Spinal cord (tissue), 10 donors: Measurements from ENCODE around the gene PITPNC1. TPM values are rescaled to one million over a fixed set of nuclear protein-coding genes. Genes with fewer than 3 reads are reported as not detected.
"Not testable (repeated sequence)": the region's sequence is repeated elsewhere in the genome, so short reads cannot be mapped to it uniquely, and the experiment has no call there.

Experiments used
- DNase-seq, 6 donors: peaks; one replicate each; pipeline versions ENCODE4 v3.0.0 to v3.0.0-alpha.2; 2013 to 2015; ENCODE audit warnings: low spot score in 6 of 6, low read depth in 4 of 6
- H3K27ac ChIP-seq: one replicate; pipeline ENCODE4 v1.5.1; 2013; ENCODE audit warnings: low read depth, low read length, control low read depth
- H3K27me3 ChIP-seq: one replicate; pipeline ENCODE4 v1.6.1; 2013; ENCODE audit warnings: low read length; ENCODE audit not compliant: control insufficient read depth, insufficient read depth
- H3K36me3 ChIP-seq: one replicate; pipeline ENCODE4 v1.6.1; 2013; ENCODE audit warnings: low read length; ENCODE audit not compliant: control insufficient read depth, insufficient read depth
- H3K4me1 ChIP-seq: one replicate; pipeline ENCODE4 v1.6.1; 2013; ENCODE audit warnings: low read length; ENCODE audit not compliant: control insufficient read depth, insufficient read depth
- H3K4me3 ChIP-seq: one replicate; pipeline ENCODE4 v1.5.1; 2013; ENCODE audit warnings: low read depth, low read length, control low read depth
- H3K9me3 ChIP-seq: one replicate; pipeline ENCODE4 v1.6.1; 2013; ENCODE audit warnings: low read length; ENCODE audit not compliant: control insufficient read depth, insufficient read depth
- WGBS: methylation state at CpG from one replicate; pipeline ENCODE4 v1.1.5; 2013; ENCODE audit warnings: missing lambda C conversion rate; ENCODE audit not compliant: insufficient coverage; 5-methylcytosine and 5-hydroxymethylcytosine counted together
- long read RNA-seq, 4 donors: transcript quantifications; one replicate each; lab custom pipeline, GENCODE V29; 2026
- polyA plus RNA-seq, 2 donors: library from polyadenylated mRNA; unstranded; fragments of 120-200 nt; gene quantifications; one replicate each; pipeline ENCODE4 v1.2.1, GENCODE V29; 2013; ENCODE audit not compliant: insufficient read length in 2 of 2
- total RNA-seq, 2 donors: library from RNA; depleted of rRNA in 1 of 2; stranded (reverse); fragments of 120-200 nt in 1 of 2; fragments of >200 nt in 1 of 2; gene quantifications; one replicate each; pipeline versions ENCODE4 v1.2.3 to v1.2.4, GENCODE V29; 2013 to 2014
- donor health status: healthy.

PITPNC1 gene
- 10 to 100 TPM; 34.5 to 66.4 TPM for total RNA-seq
- 10 to 100 TPM; 55.3 to 71.1 TPM for polyA plus RNA-seq
- long read RNA-seq, donor 1, partial matches to known transcripts: 0 of 11 reads
- long read RNA-seq, donor 1, other reads (novel, unspliced or antisense): 11 of 11 reads
- long read RNA-seq, donor 2: 0 reads
- long read RNA-seq, donor 3: 0 reads
- long read RNA-seq, donor 4: 0 reads

DNA sequence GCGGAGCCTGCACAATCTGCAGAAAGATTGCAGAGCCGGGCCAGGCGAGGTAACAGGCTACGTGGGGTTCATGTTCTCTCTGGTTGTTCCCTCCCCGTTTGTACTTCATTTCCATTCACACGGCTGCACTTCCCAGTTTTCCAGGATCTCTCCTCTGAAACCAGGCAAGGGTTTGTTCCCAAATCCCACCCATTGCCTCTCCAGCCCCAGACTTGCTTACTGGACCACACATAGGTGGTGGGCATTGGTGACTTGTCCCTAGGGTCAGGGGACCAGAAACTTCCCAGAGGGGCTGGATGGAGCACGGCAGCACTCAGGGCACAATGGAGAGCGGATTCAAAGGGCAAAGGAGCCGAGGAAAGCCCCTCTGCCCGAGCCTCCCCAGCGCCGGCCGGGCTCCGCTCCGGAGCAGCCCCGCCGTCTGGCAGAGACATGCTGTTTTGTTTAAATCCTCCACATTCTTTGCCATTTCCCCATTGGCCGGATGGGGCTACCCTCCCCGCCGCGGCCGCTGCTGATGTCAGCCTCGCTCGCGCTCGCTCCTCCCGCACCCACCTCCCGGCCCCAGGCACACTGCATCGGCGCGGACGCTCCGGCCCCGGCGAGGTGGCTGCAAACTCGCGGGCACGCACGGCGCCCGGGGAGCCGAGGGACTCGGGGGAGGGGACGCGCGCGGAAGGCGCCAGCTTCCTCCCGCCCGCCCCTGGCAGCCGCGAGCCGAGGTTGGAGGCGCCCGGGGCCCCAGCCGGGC, at the start of gene PITPNC1:
Gene PITPNC1, plus strand, starts transcription at position 545 of the 751 bp plus-strand sequence.
- Histone ChIP-seq H3K27ac (peak within 1 kb of the TSS; percentile 98), H3K4me3 (peak within 1 kb of the TSS; percentile 91), H3K9me3 (no peaks in the 10 kb centered on the region), H3K36me3 (peaks cover 4% of the 10 kb centered on the region), H3K4me1 (peaks cover 33% of the 10 kb centered on the region), H3K27me3 (no peaks in the 10 kb centered on the region)
- under 1% methylated on average over 56 of the region's 56 CpGs for WGBS
- DNase-seq: peak in 5 of 6 donors; percentile 74 to 96 (median 81)

- no peaks in the 10 kb centered on the region for H3K9me3 ChIP-seq
- no peaks in the 10 kb centered on the region for H3K36me3 ChIP-seq
- no peak for DNase-seq
- no CpG with 5 or more reads among the region's 3 CpGs for WGBS
- H3K27me3 ChIP-seq: no peaks in the 10 kb centered on the region
- no peak overlapping the region for H3K4me3 ChIP-seq
- no peaks in the 10 kb centered on the region for H3K4me1 ChIP-seq
- no peak overlapping the region for H3K27ac ChIP-seq
These were observed 49.1 kb upstream of the PITPNC1 start for GRCh38 chr17:67328026-67328425.

DNA sequence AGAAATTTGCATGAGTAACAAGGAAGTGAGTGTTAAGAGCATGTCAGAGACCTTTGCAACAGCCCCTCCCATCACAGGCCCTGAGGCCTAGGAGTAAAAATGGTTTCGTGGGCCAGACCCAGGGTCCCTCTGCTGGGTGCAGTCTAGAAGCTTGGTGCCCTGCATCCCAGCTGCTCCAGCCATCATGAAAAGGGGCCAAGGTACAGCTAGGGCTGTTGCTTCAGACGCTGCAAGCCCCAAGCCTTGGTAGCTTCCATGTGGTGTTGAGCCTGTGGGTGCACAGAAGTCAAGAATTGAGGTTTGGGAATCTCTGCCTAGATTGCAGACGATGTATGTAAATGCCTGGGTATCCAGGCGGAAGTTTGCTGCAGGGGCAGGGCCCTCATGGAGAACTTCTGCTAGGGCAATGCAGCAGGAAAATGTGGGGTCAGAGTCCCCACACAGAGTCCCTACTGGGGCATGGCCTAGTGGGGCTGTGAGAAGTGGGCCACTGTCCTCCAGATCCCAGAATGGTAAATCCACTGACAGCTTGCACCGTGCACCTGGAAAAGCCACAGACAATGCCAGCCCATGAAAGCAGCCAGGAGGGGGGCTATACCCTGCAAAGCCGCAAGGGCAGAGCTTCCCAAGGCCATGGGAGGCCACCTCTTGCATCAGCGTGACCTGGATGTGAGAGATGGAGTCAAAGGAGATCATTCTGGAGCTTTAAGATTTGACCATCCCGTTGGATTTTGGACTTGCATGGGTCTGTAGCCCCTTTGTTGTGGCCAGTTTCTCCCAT, 45.5 kb upstream of the PITPNC1 start:
- H3K9me3 ChIP-seq, DNase-seq, H3K27me3 ChIP-seq, H3K4me3 ChIP-seq, H3K4me1 ChIP-seq, H3K27ac ChIP-seq, H3K36me3 ChIP-seq: not testable (repeated sequence)
- WGBS: 92% methylated on average over 7 of the region's 8 CpGs

DNA sequence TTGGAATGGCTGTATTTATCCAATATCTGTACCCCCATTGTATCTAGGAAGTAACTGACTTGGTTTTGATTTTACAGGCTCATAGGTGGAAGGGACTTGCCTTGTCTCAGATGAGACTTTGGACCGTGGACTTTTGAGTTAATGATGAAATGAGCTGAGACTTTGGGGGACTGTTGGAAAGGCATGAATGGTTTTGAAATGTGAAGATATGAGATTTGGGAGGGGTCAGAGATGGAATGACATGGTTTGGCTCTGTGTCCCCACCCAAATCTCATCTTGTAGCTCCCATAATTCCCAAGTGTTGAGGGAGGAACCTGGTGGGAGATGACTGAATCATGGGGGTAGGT, 44.9 kb upstream of the PITPNC1 start:
- H3K4me1 ChIP-seq, H3K27ac ChIP-seq, H3K4me3 ChIP-seq, H3K36me3 ChIP-seq, H3K27me3 ChIP-seq, H3K9me3 ChIP-seq, DNase-seq: not testable (repeated sequence)
- WGBS: 83% methylated on average over 1 of the region's 1 CpG

DNA sequence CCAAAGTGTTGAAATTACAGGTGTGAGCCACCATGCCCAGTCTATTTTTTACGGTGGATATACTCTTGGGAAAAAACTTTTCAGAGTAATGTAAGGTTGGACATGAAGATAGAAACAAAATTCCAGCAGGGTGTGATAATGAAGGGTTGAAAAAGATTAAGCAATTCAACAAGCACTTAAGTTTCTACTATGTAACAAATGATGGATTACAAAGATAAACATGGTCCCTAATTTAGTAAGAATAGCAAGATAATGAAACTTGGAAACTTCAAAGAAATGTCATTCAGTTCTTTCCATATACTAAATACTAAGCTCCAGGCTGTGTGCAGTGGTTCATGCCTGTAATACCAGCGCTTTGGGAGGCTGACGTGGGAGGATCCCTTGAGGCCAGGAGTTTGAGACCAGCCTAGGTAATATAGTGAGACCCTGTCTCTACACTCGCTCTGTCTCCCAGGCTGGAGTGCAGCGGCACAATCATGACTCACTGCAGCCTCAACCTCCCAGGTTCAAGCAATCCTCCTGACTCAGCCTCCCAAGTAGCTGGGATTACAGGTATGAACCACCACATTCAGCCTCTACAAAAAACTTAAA, 41.7 kb upstream of the PITPNC1 start:
- Histone ChIP-seq H3K9me3 (no peaks in the 10 kb centered on the region), H3K27ac (no peak overlapping the region), H3K4me1 (no peaks in the 10 kb centered on the region), H3K27me3 (no peaks in the 10 kb centered on the region), H3K4me3 (no peak overlapping the region), H3K36me3 (peaks cover 3% of the 10 kb centered on the region)
- 100% methylated on average over 2 of the region's 5 CpGs for WGBS
- no peak for DNase-seq

- no peak overlapping the region for H3K27ac ChIP-seq
- peaks cover 10% of the 10 kb centered on the region for H3K36me3 ChIP-seq
- H3K27me3 ChIP-seq: no peaks in the 10 kb centered on the region
- no peak overlapping the region for H3K4me3 ChIP-seq
- no peaks in the 10 kb centered on the region for H3K9me3 ChIP-seq
- 96% methylated on average over 5 of the region's 12 CpGs for WGBS
- no peak for DNase-seq
- H3K4me1 ChIP-seq: no peaks in the 10 kb centered on the region
These were observed 40.2 kb upstream of the PITPNC1 start for GRCh38 chr17:67336859-67337258.

GRCh38 chr17:67338353-67338752, 38.7 kb upstream of the PITPNC1 start:
- H3K9me3 ChIP-seq, H3K27ac ChIP-seq, H3K4me3 ChIP-seq, DNase-seq, H3K27me3 ChIP-seq, H3K4me1 ChIP-seq: not testable (repeated sequence)
- WGBS: 100% methylated on average over 1 of the region's 7 CpGs
- peaks cover 16% of the 10 kb centered on the region for H3K36me3 ChIP-seq

- Histone ChIP-seq H3K36me3 (peaks cover 35% of the 10 kb centered on the region), H3K9me3 (no peaks in the 10 kb centered on the region), H3K27ac (no peak overlapping the region), H3K4me3 (no peak overlapping the region), H3K4me1 (no peaks in the 10 kb centered on the region), H3K27me3 (no peaks in the 10 kb centered on the region)
- no peak for DNase-seq
- 92% methylated on average over 5 of the region's 5 CpGs for WGBS
These were observed 33.8 kb upstream of the PITPNC1 start for GRCh38 chr17:67343237-67343636.

GRCh38 chr17:67347826-67348225, 29.3 kb upstream of the PITPNC1 start:
- Histone ChIP-seq H3K4me3 (no peak overlapping the region), H3K9me3 (no peaks in the 10 kb centered on the region), H3K36me3 (peaks cover 39% of the 10 kb centered on the region), H3K4me1 (no peaks in the 10 kb centered on the region), H3K27me3 (no peaks in the 10 kb centered on the region), H3K27ac (no peak overlapping the region)
- DNase-seq: no peak
- no CpG with 5 or more reads among the region's 3 CpGs for WGBS
